Measurements from ENCODE around the gene PUM1. TPM values are rescaled to one million over a fixed set of nuclear protein-coding genes. Genes with fewer than 3 reads are reported as not detected.

Gene PUM1
- total RNA-seq, 1 donor from 2014 or later, result 185 TPM

GRCh38 chr1:30911059-30911954 is 154.2 kb downstream of the PUM1 start:
- H3K27me3 Mint-ChIP-seq, result peaks cover 10% of the 10 kb centered on the region
- H3K4me3 Mint-ChIP-seq, result peak overlapping the region; percentile 28
- peak; percentile 91 for TF ChIP-seq CTCF (conservative IDR thresholded peaks at IDR 0.05)
- H3K4me1 Mint-ChIP-seq (ENCODE audit: unreplicated experiment), result peaks cover 16% of the 10 kb centered on the region
- H3K36me3 Mint-ChIP-seq, result no peaks in the 10 kb centered on the region
- H3K27ac Mint-ChIP-seq, result peak overlapping the region; percentile 12
- H3K9me3 Mint-ChIP-seq, result no peaks in the 10 kb centered on the region
- DNase-seq (ENCODE audit: extremely low spot score, unreplicated experiment), result peak; percentile 83

GRCh38 chr1:30909365-30910068 is 156.0 kb downstream of the PUM1 start:
- Mint-ChIP-seq H3K4me1 (ENCODE audit: unreplicated experiment) (peaks cover 28% of the 10 kb centered on the region), H3K27ac (peak overlapping the region; percentile 90), H3K27me3 (peaks cover 11% of the 10 kb centered on the region), H3K9me3 (no peaks in the 10 kb centered on the region), H3K36me3 (no peaks in the 10 kb centered on the region), H3K4me3 (peak overlapping the region; percentile 90)
- no peak for DNase-seq (ENCODE audit: extremely low spot score, unreplicated experiment)
- no peak for TF ChIP-seq CTCF (conservative IDR thresholded peaks at IDR 0.05)

- no peaks in the 10 kb centered on the region for H3K9me3 Mint-ChIP-seq
- no peak for DNase-seq (ENCODE audit: extremely low spot score, unreplicated experiment)
- H3K4me1 Mint-ChIP-seq (ENCODE audit: unreplicated experiment), result peaks cover 31% of the 10 kb centered on the region
- TF ChIP-seq CTCF (conservative IDR thresholded peaks at IDR 0.05), result no peak
- peak within 1 kb of the TSS; percentile 92 for H3K4me3 Mint-ChIP-seq
- peaks cover 11% of the 10 kb centered on the region for H3K27me3 Mint-ChIP-seq
- no peaks in the 10 kb centered on the region for H3K36me3 Mint-ChIP-seq
- peak within 1 kb of the TSS; percentile 90 for H3K27ac Mint-ChIP-seq
Measured at GRCh38 chr1:30908696-30909364, 156.7 kb downstream of the PUM1 start, which contains the start of gene SDC3. Gene SDC3, minus strand, starts transcription at chr1:30908758. Its CDS starts 172 bp downstream, at chr1:30908586.

GRCh38 chr1:30908316-30908695 is 157.2 kb downstream of the PUM1 start:
- Mint-ChIP-seq H3K4me3 (no peak overlapping the region), H3K4me1 (ENCODE audit: unreplicated experiment) (peaks cover 33% of the 10 kb centered on the region), H3K27ac (no peak overlapping the region), H3K9me3 (no peaks in the 10 kb centered on the region), H3K36me3 (no peaks in the 10 kb centered on the region), H3K27me3 (peaks cover 11% of the 10 kb centered on the region)
- no peak for TF ChIP-seq CTCF (conservative IDR thresholded peaks at IDR 0.05)
- no peak for DNase-seq (ENCODE audit: extremely low spot score, unreplicated experiment)

- Mint-ChIP-seq H3K4me1 (ENCODE audit: unreplicated experiment) (peaks cover 39% of the 10 kb centered on the region), H3K36me3 (no peaks in the 10 kb centered on the region), H3K9me3 (no peaks in the 10 kb centered on the region), H3K27ac (peak overlapping the region; percentile 88), H3K27me3 (peaks cover 11% of the 10 kb centered on the region), H3K4me3 (peak overlapping the region; percentile 92)
- no peak for TF ChIP-seq CTCF (conservative IDR thresholded peaks at IDR 0.05)
- no peak for DNase-seq (ENCODE audit: extremely low spot score, unreplicated experiment)
Measured at GRCh38 chr1:30907481-30908315, 157.8 kb downstream of the PUM1 start.
